ENCODE data around the gene GRHPR. TPM values are rescaled to one million over a fixed set of nuclear protein-coding genes. Genes with fewer than 3 reads are reported as not detected.
"Not testable (repeated sequence)": the region's sequence is repeated elsewhere in the genome, so short reads cannot be mapped to it uniquely, and the experiment has no call there.

GRHPR gene
- total RNA-seq, 1 experiment from 2014 or later: 80.7 TPM

- TF ChIP-seq ZNF416 (CRISPR knock-in tag; IDR thresholded peaks at IDR 0.05) (no peak), MYBL2 (CRISPR knock-in tag; IDR thresholded peaks at IDR 0.05) (no peak), TEAD1 (CRISPR knock-in tag; IDR thresholded peaks at IDR 0.05) (no peak), ZMAT4 (CRISPR knock-in tag; IDR thresholded peaks at IDR 0.05) (no peak), FOXP1 (CRISPR knock-in tag; IDR thresholded peaks at IDR 0.05; ENCODE audit: borderline replicate concordance) (no peak), NFYB (CRISPR knock-in tag; conservative IDR thresholded peaks at IDR 0.05; ENCODE audit: low read depth) (no peak), CBFB (CRISPR knock-in tag; IDR thresholded peaks at IDR 0.05; ENCODE audit: low read depth) (no peak), ESRRA (CRISPR knock-in tag; IDR thresholded peaks at IDR 0.05; ENCODE audit: borderline replicate concordance) (no peak)
- TF ChIP-seq, protein P1, sequence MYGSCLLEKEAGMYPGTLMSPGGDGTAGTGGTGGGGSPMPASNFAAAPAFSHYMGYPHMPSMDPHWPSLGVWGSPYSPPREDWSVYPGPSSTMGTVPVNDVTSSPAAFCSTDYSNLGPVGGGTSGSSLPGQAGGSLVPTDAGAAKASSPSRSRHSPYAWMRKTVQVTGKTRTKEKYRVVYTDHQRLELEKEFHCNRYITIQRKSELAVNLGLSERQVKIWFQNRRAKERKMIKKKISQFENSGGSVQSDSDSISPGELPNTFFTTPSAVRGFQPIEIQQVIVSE (CRISPR knock-in tag; IDR thresholded peaks at IDR 0.05; ENCODE audit: borderline replicate concordance): no peak
- TF ChIP-seq, protein P2, sequence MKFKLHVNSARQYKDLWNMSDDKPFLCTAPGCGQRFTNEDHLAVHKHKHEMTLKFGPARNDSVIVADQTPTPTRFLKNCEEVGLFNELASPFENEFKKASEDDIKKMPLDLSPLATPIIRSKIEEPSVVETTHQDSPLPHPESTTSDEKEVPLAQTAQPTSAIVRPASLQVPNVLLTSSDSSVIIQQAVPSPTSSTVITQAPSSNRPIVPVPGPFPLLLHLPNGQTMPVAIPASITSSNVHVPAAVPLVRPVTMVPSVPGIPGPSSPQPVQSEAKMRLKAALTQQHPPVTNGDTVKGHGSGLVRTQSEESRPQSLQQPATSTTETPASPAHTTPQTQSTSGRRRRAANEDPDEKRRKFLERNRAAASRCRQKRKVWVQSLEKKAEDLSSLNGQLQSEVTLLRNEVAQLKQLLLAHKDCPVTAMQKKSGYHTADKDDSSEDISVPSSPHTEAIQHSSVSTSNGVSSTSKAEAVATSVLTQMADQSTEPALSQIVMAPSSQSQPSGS (CRISPR knock-in tag; IDR thresholded peaks at IDR 0.05; ENCODE audit: borderline replicate concordance, low read depth): no peak
These were observed 26.8 kb upstream of the GRHPR start (continued) for GRCh38 chr9:37395663-37396062.

DNA sequence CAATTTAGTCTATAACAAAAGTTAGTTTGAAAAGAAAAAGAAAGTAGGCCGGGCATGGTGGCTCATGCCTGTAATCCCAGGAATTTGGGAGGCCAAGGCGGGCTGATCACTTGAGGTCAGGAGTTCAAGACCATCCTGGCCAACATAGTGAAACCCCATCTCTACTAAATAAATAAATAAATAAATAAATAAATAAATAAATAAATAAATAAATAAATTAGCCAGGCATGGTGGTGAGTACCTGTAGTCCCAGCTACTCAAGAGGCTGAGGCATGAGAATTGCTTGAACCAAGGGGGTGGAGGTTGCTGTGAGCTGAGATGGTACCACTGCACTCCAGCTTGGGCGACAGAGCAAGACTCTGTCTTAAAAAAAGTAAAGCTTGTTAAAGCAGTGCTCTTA is 24.5 kb upstream of the GRHPR start:
- H3K27ac Mint-ChIP-seq; H3K4me1 Mint-ChIP-seq; H3K36me3 Mint-ChIP-seq; POLR2A ChIA-PET; H3K27me3 Mint-ChIP-seq (ENCODE audit: low read depth); H3K4me3 Mint-ChIP-seq; DNase-seq (ENCODE audit: low spot score); ATAC-seq; H3K9me3 Mint-ChIP-seq: not testable (repeated sequence)
- CTCF ChIA-PET: interaction anchor here (0.7 to 1.5 kb wide), 4 partner anchors 10 to 402 kb away, joined by 3 to 10 read pairs (median 4); no protein-coding TSS in a partner anchor

DNA sequence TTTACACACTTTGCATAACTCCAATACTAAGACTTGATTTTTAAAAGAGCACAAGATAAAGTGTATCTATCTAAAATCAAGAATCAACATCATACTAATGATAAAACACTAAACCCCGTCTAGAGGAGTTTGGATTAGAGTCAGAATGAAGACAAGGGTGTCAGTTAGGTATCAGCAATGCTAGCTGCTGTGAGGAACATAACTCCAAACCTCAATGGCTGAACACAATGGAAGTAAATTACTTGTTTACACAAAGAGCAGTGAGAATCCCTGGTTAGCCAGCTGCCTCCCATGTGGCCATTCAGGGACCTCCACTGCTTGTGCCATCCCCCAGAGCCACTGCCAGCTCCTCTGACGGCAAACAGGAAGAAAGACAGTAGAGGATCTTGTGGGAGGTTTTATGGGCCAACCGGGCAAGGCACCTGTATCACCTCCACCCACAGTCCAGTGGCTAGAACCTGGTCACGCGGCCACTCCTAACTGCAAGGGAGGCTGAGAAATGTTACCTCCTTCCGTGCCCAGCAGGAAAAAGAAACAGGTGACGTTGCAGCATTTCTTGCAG is 24.0 kb upstream of the GRHPR start:
- ChIA-PET CTCF (interaction anchor here (0.7 to 1.5 kb wide), 4 partner anchors 9 to 403 kb away, joined by 3 to 10 read pairs (median 4); no protein-coding TSS in a partner anchor), POLR2A (no interaction called here)
- H3K27ac Mint-ChIP-seq: no peak overlapping the region
- DNase-seq (ENCODE audit: low spot score) (no peak), ATAC-seq (no peak)
- H3K4me1 Mint-ChIP-seq: no peaks in the 10 kb centered on the region
- H3K36me3 Mint-ChIP-seq: no peaks in the 10 kb centered on the region
- H3K9me3 Mint-ChIP-seq: peaks cover 6% of the 10 kb centered on the region; the same call in 1 of the 2 replicates
- H3K4me3 Mint-ChIP-seq: no peak overlapping the region
- no peaks in the 10 kb centered on the region for H3K27me3 Mint-ChIP-seq (ENCODE audit: low read depth)
- TF ChIP-seq, protein P1 (CRISPR knock-in tag; IDR thresholded peaks at IDR 0.05; ENCODE audit: borderline replicate concordance): no peak
- TF ChIP-seq ERG (CRISPR knock-in tag; IDR thresholded peaks at IDR 0.05) (no peak), FOXK1 (CRISPR knock-in tag; IDR thresholded peaks at IDR 0.05) (no peak), ELF4 (CRISPR knock-in tag; IDR thresholded peaks at IDR 0.05; ENCODE audit: low read depth) (no peak), ARID4B (CRISPR knock-in tag; IDR thresholded peaks at IDR 0.05; ENCODE audit: borderline replicate concordance) (no peak), EMX1 (CRISPR knock-in tag; IDR thresholded peaks at IDR 0.05) (no peak), KAT7 (CRISPR knock-in tag; IDR thresholded peaks at IDR 0.05; ENCODE audit: borderline replicate concordance) (no peak), CREB1 (CRISPR knock-in tag; IDR thresholded peaks at IDR 0.05) (no peak), ZMAT4 (CRISPR knock-in tag; IDR thresholded peaks at IDR 0.05) (no peak), MYBL2 (CRISPR knock-in tag; IDR thresholded peaks at IDR 0.05) (no peak), RELA (CRISPR knock-in tag; IDR thresholded peaks at IDR 0.05; ENCODE audit: borderline replicate concordance) (no peak), ZNF219 (CRISPR knock-in tag; IDR thresholded peaks at IDR 0.05; ENCODE audit: borderline replicate concordance) (no peak), JUN (CRISPR knock-in tag; IDR thresholded peaks at IDR 0.05) (no peak)
- TF ChIP-seq, protein P3, sequence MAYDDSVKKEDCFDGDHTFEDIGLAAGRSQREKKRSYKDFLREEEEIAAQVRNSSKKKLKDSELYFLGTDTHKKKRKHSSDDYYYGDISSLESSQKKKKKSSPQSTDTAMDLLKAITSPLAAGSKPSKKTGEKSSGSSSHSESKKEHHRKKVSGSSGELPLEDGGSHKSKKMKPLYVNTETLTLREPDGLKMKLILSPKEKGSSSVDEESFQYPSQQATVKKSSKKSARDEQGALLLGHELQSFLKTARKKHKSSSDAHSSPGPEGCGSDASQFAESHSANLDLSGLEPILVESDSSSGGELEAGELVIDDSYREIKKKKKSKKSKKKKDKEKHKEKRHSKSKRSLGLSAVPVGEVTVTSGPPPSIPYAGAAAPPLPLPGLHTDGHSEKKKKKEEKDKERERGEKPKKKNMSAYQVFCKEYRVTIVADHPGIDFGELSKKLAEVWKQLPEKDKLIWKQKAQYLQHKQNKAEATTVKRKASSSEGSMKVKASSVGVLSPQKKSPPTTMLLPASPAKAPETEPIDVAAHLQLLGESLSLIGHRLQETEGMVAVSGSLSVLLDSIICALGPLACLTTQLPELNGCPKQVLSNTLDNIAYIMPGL (CRISPR knock-in tag; IDR thresholded peaks at IDR 0.05): no peak

All from WTC11 (cell line).